ENCODE results near the gene GJA3.
A peak's percentile ranks its signal among the peaks of the same experiment; 100 is the strongest.

GJA3 gene

GRCh38 chr13:20160306-20161274 is at the start of gene GJA3:
TSS of gene GJA3 (minus strand) at chr13:20161052. CDS start at chr13:20143288, 17,764 bp downstream.
- no peak for DNase-seq

GRCh38 chr13:20209948-20210347 is 49.1 kb upstream of the GJA3 start:
- DNase-seq, result no peak

- no peak for DNase-seq
These were observed 45.9 kb upstream of the GJA3 start for GRCh38 chr13:20206698-20207235.

GRCh38 chr13:20206065-20206697 is 45.3 kb upstream of the GJA3 start:
- DNase-seq, result no peak

GRCh38 chr13:20198781-20199180 is 37.9 kb upstream of the GJA3 start:
- no peak for DNase-seq

- peak; percentile 33 for DNase-seq
These were observed 36.5 kb upstream of the GJA3 start for GRCh38 chr13:20197361-20197834.

GRCh38 chr13:20195801-20196200 is 34.9 kb upstream of the GJA3 start:
- no peak for DNase-seq

GRCh38 chr13:20193907-20194631 is 33.2 kb upstream of the GJA3 start:
- DNase-seq, result no peak

GRCh38 chr13:20193162-20193906 is 32.5 kb upstream of the GJA3 start:
- DNase-seq, result peak; percentile 18

GRCh38 chr13:20192836-20193161 is 31.9 kb upstream of the GJA3 start, which contains the start of gene GJB2:
TSS of gene GJB2 (minus strand) at chr13:20192938. CDS start at chr13:20189581, 3,357 bp downstream.
- DNase-seq, result no peak

GRCh38 chr13:20192158-20192835 is 31.4 kb upstream of the GJA3 start:
- DNase-seq, result no peak

- DNase-seq, result no peak
These were observed 30.7 kb upstream of the GJA3 start for GRCh38 chr13:20191311-20192157.

GRCh38 chr13:20190481-20191310 is 29.8 kb upstream of the GJA3 start:
- DNase-seq, result no peak

GRCh38 chr13:20190076-20190475 is 29.2 kb upstream of the GJA3 start:
- DNase-seq, result no peak

- DNase-seq, result no peak
These were observed 28.1 kb upstream of the GJA3 start for GRCh38 chr13:20188667-20189553.

- no peak for DNase-seq
These were observed 25.9 kb upstream of the GJA3 start for GRCh38 chr13:20186771-20187170.

- no peak for DNase-seq
These were observed 24.7 kb upstream of the GJA3 start for GRCh38 chr13:20185366-20186056.

GRCh38 chr13:20182231-20182846 is 21.5 kb upstream of the GJA3 start:
- no peak for DNase-seq
